Activated CD8-positive, alpha-beta T cell treated with anti-CD3 and anti-CD28 coated beads, Interleukin-2, amount 10 ng/mL, durations not matched to agents 7 days and 5 days (primary cell): Measurements from ENCODE around the gene LAMP5. TPM values are rescaled to one million over a fixed set of nuclear protein-coding genes. Genes with fewer than 3 reads are reported as not detected.

Source experiments
- ATAC-seq: fragments of 150-1000 bp; cut with Tn5 transposase; one replicate; pipeline ENCODE4 v1.10.0; 2021; ENCODE audit warnings: moderate library complexity
- CTCF ChIA-PET: fragments of 350-600 bp; sonication (Branson Sonifier 250); formaldehyde crosslinking; loops from one replicate; lab custom pipeline; 2021; ENCODE audit warnings: antibody characterized with exemption; lab: Charles Lee
- POLR2A ChIA-PET: fragments of 350-600 bp; sonication (Branson Sonifier 250); formaldehyde crosslinking; loops from one replicate; lab custom pipeline; 2021; ENCODE audit warnings: antibody characterized with exemption; lab: Charles Lee
- DNase-seq: peaks from one replicate; pipeline ENCODE4 v3.0.0-alpha.2; 2020
- H3K27ac Mint-ChIP-seq: one replicate; pipeline ENCODE4 v1.8.0; 2021; ENCODE audit warnings: mild to moderate bottlenecking, mixed read lengths
- H3K27me3 Mint-ChIP-seq: one replicate; pipeline ENCODE4 v1.8.0; 2021; ENCODE audit warnings: low read depth, mixed read lengths
- H3K36me3 Mint-ChIP-seq: one replicate; pipeline ENCODE4 v1.8.0; 2021; ENCODE audit warnings: low read depth, mixed read lengths
- H3K4me1 Mint-ChIP-seq: one replicate; pipeline ENCODE4 v1.8.0; 2021; ENCODE audit warnings: low read depth, mixed read lengths
- H3K4me3 Mint-ChIP-seq: one replicate; pipeline ENCODE4 v1.8.0; 2021; ENCODE audit warnings: mild to moderate bottlenecking, mixed read lengths
- H3K9me3 Mint-ChIP-seq: one replicate; pipeline ENCODE4 v1.8.0; 2022; ENCODE audit warnings: mixed read lengths; ENCODE audit not compliant: insufficient read depth
- total RNA-seq, 2 experiments: library from RNA; stranded (reverse); gene quantifications; one replicate each; pipeline ENCODE4 v1.2.3, GENCODE V29; 2021

Gene LAMP5
- total RNA-seq, 2 experiments from 2014 or later = not detected

DNA sequence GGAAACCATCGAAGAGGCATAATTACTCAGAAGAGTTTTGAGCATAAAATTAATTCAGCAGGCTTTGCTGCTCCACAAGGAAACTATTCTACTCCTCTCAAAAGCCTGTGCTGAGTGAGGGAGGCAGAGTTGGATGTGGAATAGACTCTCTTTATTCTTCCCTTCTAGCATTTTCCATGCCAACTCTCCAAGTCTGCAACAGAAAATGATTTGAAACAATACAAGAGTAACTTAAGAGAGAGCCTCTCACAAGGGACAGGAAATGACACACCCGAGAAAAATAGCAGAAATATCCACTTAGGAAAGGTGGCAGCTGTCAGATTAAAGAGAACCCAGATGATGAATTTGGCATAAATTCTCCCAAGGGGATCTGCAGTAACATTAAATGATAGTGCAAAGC, 26.3 kb upstream of the LAMP5 start:
- DNase-seq (no peak), ATAC-seq (no peak)
- Mint-ChIP-seq H3K36me3 (no peaks in the 10 kb centered on the region), H3K9me3 (no peaks in the 10 kb centered on the region), H3K27me3 (no peaks in the 10 kb centered on the region), H3K27ac (no peak overlapping the region), H3K4me1 (no peaks in the 10 kb centered on the region), H3K4me3 (no peak overlapping the region)
- ChIA-PET POLR2A (no interaction called here), CTCF (no interaction called here)

DNA sequence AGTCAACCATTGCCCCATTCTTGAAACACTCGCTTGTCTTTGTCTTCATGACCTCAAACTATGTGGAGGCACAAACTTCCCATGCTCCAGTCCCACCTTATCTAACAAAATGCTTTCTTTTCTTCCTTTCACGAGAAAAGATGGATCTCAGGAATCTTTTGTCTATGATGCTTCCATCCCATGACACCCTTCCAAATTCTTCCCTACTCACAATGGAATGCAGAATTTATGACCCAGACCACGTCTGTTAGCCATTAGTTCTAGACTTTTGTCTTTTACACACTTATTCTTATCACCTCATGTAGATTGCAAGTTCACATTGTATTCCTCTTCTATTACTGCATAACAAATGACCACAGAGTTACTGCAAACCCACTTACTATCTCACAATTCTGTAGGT, 24.2 kb upstream of the LAMP5 start:
- ATAC-seq (no peak), DNase-seq (no peak)
- Mint-ChIP-seq H3K36me3 (no peaks in the 10 kb centered on the region), H3K9me3 (peaks cover 5% of the 10 kb centered on the region), H3K27ac (no peak overlapping the region), H3K27me3 (no peaks in the 10 kb centered on the region), H3K4me3 (no peak overlapping the region), H3K4me1 (no peaks in the 10 kb centered on the region)
- POLR2A ChIA-PET = no interaction called here
- CTCF ChIA-PET = no interaction called here

DNA sequence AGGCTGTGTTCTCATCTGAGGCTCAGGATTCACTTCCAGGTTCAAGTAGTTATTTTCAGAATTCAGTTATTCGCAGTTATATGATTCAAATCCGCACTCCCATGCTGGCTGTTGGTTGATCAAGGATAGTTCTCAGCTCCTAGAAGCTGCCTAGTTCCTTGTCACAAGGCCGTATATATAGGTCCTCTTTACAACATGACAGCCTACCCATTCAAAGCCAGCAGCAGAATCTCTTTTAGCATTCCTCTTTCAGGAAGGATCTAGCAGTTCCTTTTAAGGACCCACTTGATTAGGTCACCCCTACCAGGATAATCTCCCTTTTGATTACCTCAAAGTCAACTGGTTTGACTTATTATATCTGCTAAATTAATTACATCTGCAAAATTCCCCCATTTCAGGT, 23.8 kb upstream of the LAMP5 start:
- no peaks in the 10 kb centered on the region for H3K36me3 Mint-ChIP-seq
- no peaks in the 10 kb centered on the region for H3K27me3 Mint-ChIP-seq
- no peak overlapping the region for H3K4me3 Mint-ChIP-seq
- POLR2A ChIA-PET = no interaction called here
- no peaks in the 10 kb centered on the region for H3K4me1 Mint-ChIP-seq
- CTCF ChIA-PET = no interaction called here
- DNase-seq = no peak
- peaks cover 5% of the 10 kb centered on the region for H3K9me3 Mint-ChIP-seq
- H3K27ac Mint-ChIP-seq = no peak overlapping the region
- ATAC-seq = no peak

DNA sequence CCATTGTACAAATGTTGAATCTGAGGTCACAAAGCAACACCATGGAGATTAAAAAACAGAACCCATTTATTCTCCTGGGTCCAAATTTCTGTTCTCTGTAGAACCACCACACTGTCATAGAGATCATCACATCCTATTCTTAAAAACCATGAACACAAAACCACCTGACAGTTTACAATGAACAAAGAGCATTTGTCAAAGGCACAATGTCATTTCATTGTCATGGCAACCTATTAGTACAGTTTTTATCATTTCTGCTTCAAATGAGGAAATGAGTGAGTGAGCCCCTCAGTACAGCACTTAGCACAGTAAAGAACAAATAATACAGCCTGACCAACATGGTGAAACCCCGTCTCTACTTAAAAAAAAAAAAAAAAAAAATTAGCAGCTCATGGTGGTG, 23.1 kb upstream of the LAMP5 start:
- ATAC-seq = no peak
- Mint-ChIP-seq H3K9me3 (peaks cover 5% of the 10 kb centered on the region), H3K4me3 (no peak overlapping the region), H3K27ac (no peak overlapping the region), H3K27me3 (no peaks in the 10 kb centered on the region), H3K4me1 (no peaks in the 10 kb centered on the region), H3K36me3 (no peaks in the 10 kb centered on the region)
- CTCF ChIA-PET = no interaction called here
- POLR2A ChIA-PET = no interaction called here
- no peak for DNase-seq

DNA sequence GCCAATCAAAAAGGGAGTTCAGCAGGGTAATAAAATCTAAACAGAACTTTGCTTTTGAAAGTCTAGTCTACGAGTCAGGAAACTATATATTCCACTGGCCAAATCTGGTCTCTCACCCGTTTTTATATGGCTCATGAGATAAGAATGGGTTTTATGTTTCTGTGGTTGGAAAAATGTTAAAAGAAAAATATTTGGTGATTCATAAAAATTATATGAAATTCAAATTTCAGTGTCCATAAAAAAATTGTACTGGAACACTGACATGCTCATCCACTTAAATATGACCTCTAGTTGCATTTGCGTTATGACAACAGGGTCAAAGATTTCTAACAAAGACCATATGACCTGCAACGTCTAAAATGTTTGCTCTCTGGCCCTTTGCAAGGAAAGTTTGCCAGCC, 22.3 kb upstream of the LAMP5 start:
- ChIA-PET CTCF (no interaction called here), POLR2A (no interaction called here)
- ATAC-seq (no peak), DNase-seq (no peak)
- H3K27ac Mint-ChIP-seq = no peak overlapping the region
- H3K36me3 Mint-ChIP-seq = no peaks in the 10 kb centered on the region
- H3K4me1 Mint-ChIP-seq = no peaks in the 10 kb centered on the region
- no peaks in the 10 kb centered on the region for H3K27me3 Mint-ChIP-seq
- H3K4me3 Mint-ChIP-seq = no peak overlapping the region
- peaks cover 5% of the 10 kb centered on the region for H3K9me3 Mint-ChIP-seq

DNA sequence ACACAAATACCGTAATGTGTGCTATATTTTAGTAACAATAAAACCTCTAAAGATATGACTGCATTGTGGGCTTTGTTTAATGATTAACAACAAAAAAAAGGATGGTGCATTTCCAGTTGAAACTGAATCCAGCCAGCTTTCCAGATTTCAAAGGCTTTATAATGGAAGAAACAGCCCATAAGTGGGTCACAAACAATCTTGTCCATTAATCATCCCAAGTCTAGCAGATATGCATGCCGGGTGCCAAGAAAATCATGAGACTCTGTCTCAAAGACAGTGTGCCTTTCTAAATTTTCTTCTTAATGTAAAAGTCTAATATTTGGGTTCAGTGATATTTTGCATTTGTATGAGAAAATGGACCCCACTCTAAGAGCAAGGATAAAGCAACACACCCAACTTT, 20.6 kb upstream of the LAMP5 start:
- Mint-ChIP-seq H3K27me3 (no peaks in the 10 kb centered on the region), H3K4me3 (no peak overlapping the region), H3K4me1 (no peaks in the 10 kb centered on the region), H3K27ac (no peak overlapping the region), H3K9me3 (peaks cover 5% of the 10 kb centered on the region), H3K36me3 (no peaks in the 10 kb centered on the region)
- ATAC-seq (no peak), DNase-seq (no peak)
- ChIA-PET POLR2A (no interaction called here), CTCF (no interaction called here)

DNA sequence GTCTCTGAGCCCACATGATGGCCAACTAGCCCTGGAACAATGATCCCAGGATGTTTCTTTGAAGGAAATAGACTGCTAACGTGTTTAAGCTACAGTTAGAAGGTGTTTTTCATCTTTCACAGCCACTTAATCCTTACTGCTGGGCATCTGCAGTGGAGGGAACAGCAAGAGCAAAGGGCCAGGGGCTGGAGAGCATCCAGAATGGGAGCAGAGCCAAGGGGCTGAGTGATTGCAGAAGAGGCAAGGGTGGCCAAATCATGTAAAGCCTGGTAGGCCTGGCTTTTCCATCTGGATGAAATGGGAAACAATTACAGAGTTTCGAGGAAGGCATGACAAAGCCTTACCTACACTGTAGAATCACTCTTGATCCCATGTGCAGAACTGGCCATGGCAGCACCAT, 18.7 kb upstream of the LAMP5 start:
- Mint-ChIP-seq H3K36me3 (no peaks in the 10 kb centered on the region), H3K9me3 (peaks cover 5% of the 10 kb centered on the region), H3K27ac (no peak overlapping the region), H3K27me3 (no peaks in the 10 kb centered on the region), H3K4me3 (no peak overlapping the region), H3K4me1 (no peaks in the 10 kb centered on the region)
- ATAC-seq (no peak), DNase-seq (no peak)
- ChIA-PET CTCF (no interaction called here), POLR2A (no interaction called here)

DNA sequence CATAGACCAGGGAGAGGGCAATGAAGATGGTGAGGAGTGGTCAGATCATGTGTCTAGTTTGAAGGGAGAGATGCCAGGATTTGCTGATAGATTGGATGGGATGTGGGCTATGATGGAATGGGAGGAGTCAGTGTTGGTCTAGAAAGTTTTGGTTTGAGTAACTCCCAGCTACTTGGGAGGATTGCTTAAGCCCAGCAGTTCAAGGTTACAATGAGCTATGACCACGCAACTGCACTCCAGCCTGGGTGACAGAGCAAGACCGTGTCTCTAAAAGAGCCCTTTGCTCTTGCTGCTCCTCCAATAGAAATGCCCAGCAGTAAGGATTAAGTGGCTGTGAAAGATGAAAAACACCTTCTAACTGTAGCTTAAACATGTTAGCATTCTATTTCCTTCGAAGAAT, 18.2 kb upstream of the LAMP5 start:
- Mint-ChIP-seq H3K27ac (no peak overlapping the region), H3K36me3 (no peaks in the 10 kb centered on the region), H3K9me3 (peaks cover 5% of the 10 kb centered on the region), H3K27me3 (no peaks in the 10 kb centered on the region), H3K4me1 (no peaks in the 10 kb centered on the region), H3K4me3 (no peak overlapping the region)
- ChIA-PET CTCF (no interaction called here), POLR2A (no interaction called here)
- no peak for ATAC-seq
- no peak for DNase-seq

DNA sequence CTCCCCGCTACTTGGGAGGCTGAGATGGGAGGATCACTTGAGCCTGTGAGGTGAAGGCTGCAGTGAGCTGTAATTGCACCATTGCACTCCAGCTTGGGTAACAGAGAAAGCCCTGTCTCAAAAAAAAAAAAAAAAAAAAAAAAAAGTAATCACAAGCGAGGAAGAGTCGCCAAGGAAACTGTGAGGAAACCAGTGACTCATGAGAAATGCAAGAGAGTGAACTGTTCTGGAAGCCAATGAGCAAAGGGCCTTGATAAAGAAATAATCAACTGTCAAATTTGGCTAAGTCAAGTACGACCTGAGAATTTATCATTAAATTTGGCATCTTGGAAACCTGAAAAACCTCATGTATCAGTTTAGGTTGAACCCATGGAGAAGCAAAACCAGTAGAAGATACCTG, 16.1 kb upstream of the LAMP5 start:
- POLR2A ChIA-PET = no interaction called here
- ATAC-seq (no peak), DNase-seq (no peak)
- no peaks in the 10 kb centered on the region for H3K4me1 Mint-ChIP-seq
- H3K9me3 Mint-ChIP-seq = peaks cover 5% of the 10 kb centered on the region
- CTCF ChIA-PET = no interaction called here
- no peak overlapping the region for H3K4me3 Mint-ChIP-seq
- no peaks in the 10 kb centered on the region for H3K36me3 Mint-ChIP-seq
- H3K27ac Mint-ChIP-seq = no peak overlapping the region
- H3K27me3 Mint-ChIP-seq = no peaks in the 10 kb centered on the region

DNA sequence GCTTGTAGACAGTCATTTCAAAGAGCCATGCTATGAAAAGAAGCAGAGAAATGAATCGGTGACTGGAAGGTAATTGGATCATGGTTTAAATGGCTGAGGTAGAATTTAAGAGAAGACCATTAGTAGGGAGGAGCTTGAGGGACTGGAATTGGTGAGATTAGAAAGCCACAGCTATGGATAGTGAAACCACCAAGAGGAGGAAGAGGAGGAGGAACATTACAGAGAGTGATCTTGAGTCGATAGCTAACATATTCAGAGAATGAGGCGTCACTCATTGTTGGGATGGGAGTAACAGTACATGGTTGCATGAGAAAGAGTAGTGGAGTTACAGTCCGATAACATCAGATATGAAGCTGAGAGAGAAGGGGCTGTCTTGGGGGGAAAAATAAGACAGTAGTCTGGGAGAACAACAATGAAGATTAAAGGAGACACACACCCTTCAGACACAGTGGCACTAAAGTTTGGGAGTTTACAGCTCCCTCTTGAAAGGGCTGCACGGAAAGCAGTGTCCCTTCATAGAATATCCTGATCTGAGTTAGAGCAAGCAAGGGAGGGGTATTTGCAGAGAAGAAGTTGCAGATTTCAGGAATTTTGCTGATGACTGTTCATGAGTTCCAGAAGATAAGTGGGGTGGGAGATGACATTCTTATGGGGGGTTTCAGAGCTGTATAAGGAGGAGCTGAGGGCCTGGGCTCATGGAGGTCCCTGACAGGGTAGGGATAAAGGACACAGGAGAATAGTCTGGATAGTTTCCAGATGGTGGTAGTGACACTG, 15.1 kb upstream of the LAMP5 start:
- no peaks in the 10 kb centered on the region for H3K4me1 Mint-ChIP-seq
- ChIA-PET CTCF (no interaction called here), POLR2A (no interaction called here)
- H3K4me3 Mint-ChIP-seq = no peak overlapping the region
- peaks cover 5% of the 10 kb centered on the region for H3K9me3 Mint-ChIP-seq
- ATAC-seq (no peak), DNase-seq (no peak)
- no peak overlapping the region for H3K27ac Mint-ChIP-seq
- H3K27me3 Mint-ChIP-seq = no peaks in the 10 kb centered on the region
- H3K36me3 Mint-ChIP-seq = no peaks in the 10 kb centered on the region

DNA sequence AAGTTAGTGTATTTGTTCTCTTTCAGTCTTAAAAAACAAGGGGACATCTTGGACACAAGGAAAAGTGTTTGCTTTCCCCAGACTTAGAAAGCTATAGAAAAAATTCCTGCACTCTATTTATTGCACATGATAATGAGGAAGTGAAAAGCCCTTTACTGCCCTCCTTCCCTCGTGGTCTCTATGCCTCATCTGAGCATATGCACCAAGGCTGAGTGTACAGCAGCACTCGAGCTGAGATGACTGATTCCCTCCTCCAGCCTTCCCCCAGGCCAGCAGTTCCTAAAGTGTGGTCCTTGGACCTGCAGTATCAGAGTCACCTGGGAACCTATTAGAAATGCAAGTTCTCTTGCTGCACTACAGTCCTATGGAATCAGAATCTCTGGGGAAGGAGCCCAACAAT, 14.3 kb upstream of the LAMP5 start:
- CTCF ChIA-PET = no interaction called here
- H3K27me3 Mint-ChIP-seq = no peaks in the 10 kb centered on the region
- no peak for DNase-seq
- H3K36me3 Mint-ChIP-seq = no peaks in the 10 kb centered on the region
- no peak overlapping the region for H3K27ac Mint-ChIP-seq
- no peaks in the 10 kb centered on the region for H3K4me1 Mint-ChIP-seq
- ATAC-seq = no peak
- no peaks in the 10 kb centered on the region for H3K9me3 Mint-ChIP-seq
- H3K4me3 Mint-ChIP-seq = no peak overlapping the region
- POLR2A ChIA-PET = no interaction called here

DNA sequence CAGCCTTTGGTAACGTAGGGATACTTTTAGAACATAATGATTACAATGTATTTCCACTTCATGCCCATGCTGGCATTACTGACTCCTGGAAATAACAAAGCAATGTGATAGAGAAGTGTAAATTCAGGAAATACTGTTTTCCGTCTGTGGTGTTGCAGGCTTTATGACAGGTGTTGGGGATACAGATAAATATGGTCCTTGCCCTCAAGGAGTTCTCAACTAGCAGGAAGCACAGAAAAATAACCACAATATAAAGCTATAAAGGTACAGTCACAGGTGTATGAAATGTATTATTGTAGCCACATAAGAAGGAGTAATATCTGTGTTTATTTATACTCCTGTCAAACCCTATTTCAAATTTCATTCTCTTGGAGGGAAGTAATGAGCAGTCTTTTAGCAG, 12.9 kb upstream of the LAMP5 start:
- no peaks in the 10 kb centered on the region for H3K27me3 Mint-ChIP-seq
- H3K9me3 Mint-ChIP-seq = no peaks in the 10 kb centered on the region
- H3K36me3 Mint-ChIP-seq = no peaks in the 10 kb centered on the region
- ChIA-PET CTCF (no interaction called here), POLR2A (no interaction called here)
- ATAC-seq (no peak), DNase-seq (no peak)
- no peaks in the 10 kb centered on the region for H3K4me1 Mint-ChIP-seq
- H3K27ac Mint-ChIP-seq = no peak overlapping the region
- H3K4me3 Mint-ChIP-seq = no peak overlapping the region
